ENCODE results near the gene CTSA.

- TF ChIP-seq CTCF (IDR thresholded peaks at IDR 0.05; ENCODE audit: low read depth, low read length) (no peak), EZH2phosphoT487 (IDR thresholded peaks at IDR 0.05; ENCODE audit: low read depth) (no peak)
Observed at GRCh38 chr20:45863543-45864470, 27.3 kb upstream of the CTSA start.

Measured in OCI-LY3 (cell line).